Panc1 (cell line): Measurements from ENCODE around the gene BACE1. TPM values are rescaled to one million over a fixed set of nuclear protein-coding genes. Genes with fewer than 3 reads are reported as not detected.

Experiments
- ATAC-seq: fragments of 200-7000 bp; cut with Tn5 transposase; 2 replicates; pipeline ENCODE4 v1.9.1; 2020; ENCODE audit warnings: mild to moderate bottlenecking, moderate library complexity
- BruUV-seq: library from RNA; stranded (reverse); fragments of 400-500 nt; replicated peaks from 2 replicates; lab custom pipeline; 2021; lab: Mats Ljungman, UMichigan
- CTCF ChIA-PET: fragments of 300-600 bp; sonication (Branson Sonifier 250); formaldehyde crosslinking; loops from one replicate; lab custom pipeline; 2022; ENCODE audit warnings: antibody characterized with exemption; lab: Charles Lee
- POLR2A ChIA-PET: fragments of 300-600 bp; sonication (Branson Sonifier 250); formaldehyde crosslinking; loops from one replicate; lab custom pipeline; 2022; ENCODE audit warnings: antibody characterized with exemption; lab: Charles Lee
- DNase-seq: peaks from one replicate; pipeline ENCODE4 v3.0.0-alpha.2; 2010; ENCODE audit warnings: low read depth, low spot score
- H3K27ac ChIP-seq: 2 replicates; pipeline ENCODE4 v1.5.1; 2011; ENCODE audit warnings: mild to moderate bottlenecking, low read length, inconsistent platforms
- H3K27me3 ChIP-seq: fragments of 200-500 bp; sonication (Bioruptor generic); 2 replicates; pipeline ENCODE4 v1.6.0; 2014; ENCODE audit warnings: low read length, inconsistent platforms; ENCODE audit not compliant: control insufficient read depth, insufficient read depth
- H3K36me3 ChIP-seq: fragments of 200-500 bp; sonication (Bioruptor generic); 2 replicates; pipeline ENCODE4 v1.5.1; 2014; ENCODE audit warnings: inconsistent platforms, mild to moderate bottlenecking, low read length, moderate library complexity; ENCODE audit not compliant: control insufficient read depth, insufficient read depth
- H3K4me1 ChIP-seq: 2 replicates; pipeline ENCODE4 v1.5.1; 2011; ENCODE audit warnings: inconsistent platforms, mild to moderate bottlenecking, low read length, moderate library complexity; ENCODE audit not compliant: control insufficient read depth, insufficient read depth
- H3K4me3 ChIP-seq, 2 experiments: 2 replicates each; pipeline ENCODE4 v1.5.1; 2011 to 2012; ENCODE audit warnings: low read depth in 2 of 2, low read length in 2 of 2, mild to moderate bottlenecking in 2 of 2, inconsistent platforms in 1 of 2, moderate library complexity in 1 of 2
- H3K9me3 ChIP-seq: fragments of 200-500 bp; sonication (Bioruptor generic); 2 replicates; pipeline ENCODE4 v1.5.1; 2014; ENCODE audit warnings: low read depth, mild to moderate bottlenecking, inconsistent platforms, low read length, moderate library complexity; ENCODE audit not compliant: control insufficient read depth, insufficient read depth
- POLR2AphosphoS5 ChIP-seq: IDR thresholded peaks from 2 replicates; pipeline ENCODE4 v1.6.1; 2012; ENCODE audit warnings: mild to moderate bottlenecking, low read depth, low read length, moderate library complexity
- SIN3A ChIP-seq: IDR thresholded peaks from 2 replicates; pipeline ENCODE4 v1.6.1; 2012; ENCODE audit warnings: low read depth, mild to moderate bottlenecking, low read length, moderate library complexity, borderline replicate concordance; ENCODE audit not compliant: insufficient read depth
- TCF7L2 ChIP-seq: IDR thresholded peaks from 2 replicates; pipeline ENCODE4 v1.6.1; 2011; ENCODE audit warnings: mild to moderate bottlenecking, low read depth, low read length, inconsistent platforms
- in situ Hi-C: cut with HindIII; loops from 2 replicates; pipeline ENCODE4 v1.10.0; 2016; ENCODE audit warnings: low sequenced_read_pairs, low pct_unique_long_range_greater_than_20kb
- intact Hi-C: fragments of 100-400 bp; cut with micrococcal nuclease; formaldehyde crosslinking; loops from one replicate; pipeline ENCODE4 v1.10.0; 2022; ENCODE audit not compliant: unreplicated experiment
- total RNA-seq: library from RNA; stranded (reverse); gene quantifications from one replicate; pipeline ENCODE4 v1.2.1, GENCODE V29; 2021; ENCODE audit not compliant: unreplicated experiment
- TF ChIP-seq, protein P1 (sequence below), 2 experiments: IDR thresholded peaks; 2 replicates each; pipeline ENCODE4 v1.6.1; 2011 to 2012; ENCODE audit warnings: low read depth in 2 of 2, control low read depth in 1 of 2, low read length in 1 of 2, mild to moderate bottlenecking in 1 of 2, moderate library complexity in 1 of 2; ENCODE audit not compliant: insufficient read depth in 1 of 2
- TF ChIP-seq, protein P2 (sequence below): fragments of 450-650 bp; IDR thresholded peaks from 2 replicates; pipeline ENCODE4 v1.5.1; 2017; ENCODE audit warnings: mild to moderate bottlenecking

The BACE1 gene
- total RNA-seq, 1 experiment from 2014 or later, result 4.9 TPM

DNA sequence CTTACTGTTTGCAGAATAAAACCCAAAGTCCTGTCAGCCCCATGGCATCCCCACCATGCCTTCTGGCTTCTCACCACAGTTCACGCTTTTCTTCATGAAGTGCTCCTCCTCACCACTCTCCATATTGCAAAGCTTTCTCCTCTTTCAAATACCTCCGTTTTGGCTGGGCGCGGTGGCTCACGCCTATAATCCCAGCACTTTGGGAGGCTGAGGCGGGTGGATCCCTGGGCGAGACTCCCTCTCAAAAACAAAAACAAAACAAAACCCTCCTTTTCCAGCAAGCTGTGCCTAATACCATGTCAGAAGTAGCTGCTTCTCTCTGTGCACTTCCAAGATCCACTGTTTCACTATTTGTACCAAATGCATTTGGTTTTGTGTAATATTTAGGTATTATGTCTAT is 6.7 kb downstream of the BACE1 start:
- Histone ChIP-seq H3K4me3 (no peak overlapping the region), H3K27ac (no peak overlapping the region), H3K9me3 (no peaks in the 10 kb centered on the region), H3K36me3 (no peaks in the 10 kb centered on the region), H3K27me3 (no peaks in the 10 kb centered on the region), H3K4me1 (no peaks in the 10 kb centered on the region)
- in situ Hi-C loops, result no loop called here
- POLR2A ChIA-PET, result no interaction called here
- DNase-seq (no peak), ATAC-seq (no peak)
- no peak for TF ChIP-seq TCF7L2
- no peak for TF ChIP-seq SIN3A
- TF ChIP-seq, protein P1, sequence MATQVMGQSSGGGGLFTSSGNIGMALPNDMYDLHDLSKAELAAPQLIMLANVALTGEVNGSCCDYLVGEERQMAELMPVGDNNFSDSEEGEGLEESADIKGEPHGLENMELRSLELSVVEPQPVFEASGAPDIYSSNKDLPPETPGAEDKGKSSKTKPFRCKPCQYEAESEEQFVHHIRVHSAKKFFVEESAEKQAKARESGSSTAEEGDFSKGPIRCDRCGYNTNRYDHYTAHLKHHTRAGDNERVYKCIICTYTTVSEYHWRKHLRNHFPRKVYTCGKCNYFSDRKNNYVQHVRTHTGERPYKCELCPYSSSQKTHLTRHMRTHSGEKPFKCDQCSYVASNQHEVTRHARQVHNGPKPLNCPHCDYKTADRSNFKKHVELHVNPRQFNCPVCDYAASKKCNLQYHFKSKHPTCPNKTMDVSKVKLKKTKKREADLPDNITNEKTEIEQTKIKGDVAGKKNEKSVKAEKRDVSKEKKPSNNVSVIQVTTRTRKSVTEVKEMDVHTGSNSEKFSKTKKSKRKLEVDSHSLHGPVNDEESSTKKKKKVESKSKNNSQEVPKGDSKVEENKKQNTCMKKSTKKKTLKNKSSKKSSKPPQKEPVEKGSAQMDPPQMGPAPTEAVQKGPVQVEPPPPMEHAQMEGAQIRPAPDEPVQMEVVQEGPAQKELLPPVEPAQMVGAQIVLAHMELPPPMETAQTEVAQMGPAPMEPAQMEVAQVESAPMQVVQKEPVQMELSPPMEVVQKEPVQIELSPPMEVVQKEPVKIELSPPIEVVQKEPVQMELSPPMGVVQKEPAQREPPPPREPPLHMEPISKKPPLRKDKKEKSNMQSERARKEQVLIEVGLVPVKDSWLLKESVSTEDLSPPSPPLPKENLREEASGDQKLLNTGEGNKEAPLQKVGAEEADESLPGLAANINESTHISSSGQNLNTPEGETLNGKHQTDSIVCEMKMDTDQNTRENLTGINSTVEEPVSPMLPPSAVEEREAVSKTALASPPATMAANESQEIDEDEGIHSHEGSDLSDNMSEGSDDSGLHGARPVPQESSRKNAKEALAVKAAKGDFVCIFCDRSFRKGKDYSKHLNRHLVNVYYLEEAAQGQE (IDR thresholded peaks at IDR 0.05; ENCODE audit: insufficient read depth in 1 of 2, low read depth in 2 of 2, low read length in 1 of 2), result no peak
- TF ChIP-seq POLR2AphosphoS5, result no peak
- TF ChIP-seq, protein P2, sequence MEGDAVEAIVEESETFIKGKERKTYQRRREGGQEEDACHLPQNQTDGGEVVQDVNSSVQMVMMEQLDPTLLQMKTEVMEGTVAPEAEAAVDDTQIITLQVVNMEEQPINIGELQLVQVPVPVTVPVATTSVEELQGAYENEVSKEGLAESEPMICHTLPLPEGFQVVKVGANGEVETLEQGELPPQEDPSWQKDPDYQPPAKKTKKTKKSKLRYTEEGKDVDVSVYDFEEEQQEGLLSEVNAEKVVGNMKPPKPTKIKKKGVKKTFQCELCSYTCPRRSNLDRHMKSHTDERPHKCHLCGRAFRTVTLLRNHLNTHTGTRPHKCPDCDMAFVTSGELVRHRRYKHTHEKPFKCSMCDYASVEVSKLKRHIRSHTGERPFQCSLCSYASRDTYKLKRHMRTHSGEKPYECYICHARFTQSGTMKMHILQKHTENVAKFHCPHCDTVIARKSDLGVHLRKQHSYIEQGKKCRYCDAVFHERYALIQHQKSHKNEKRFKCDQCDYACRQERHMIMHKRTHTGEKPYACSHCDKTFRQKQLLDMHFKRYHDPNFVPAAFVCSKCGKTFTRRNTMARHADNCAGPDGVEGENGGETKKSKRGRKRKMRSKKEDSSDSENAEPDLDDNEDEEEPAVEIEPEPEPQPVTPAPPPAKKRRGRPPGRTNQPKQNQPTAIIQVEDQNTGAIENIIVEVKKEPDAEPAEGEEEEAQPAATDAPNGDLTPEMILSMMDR, result no peak
- CTCF ChIA-PET, result no interaction called here
- intact Hi-C loops, result no loop called here
- no TSS peak for BruUV-seq

DNA sequence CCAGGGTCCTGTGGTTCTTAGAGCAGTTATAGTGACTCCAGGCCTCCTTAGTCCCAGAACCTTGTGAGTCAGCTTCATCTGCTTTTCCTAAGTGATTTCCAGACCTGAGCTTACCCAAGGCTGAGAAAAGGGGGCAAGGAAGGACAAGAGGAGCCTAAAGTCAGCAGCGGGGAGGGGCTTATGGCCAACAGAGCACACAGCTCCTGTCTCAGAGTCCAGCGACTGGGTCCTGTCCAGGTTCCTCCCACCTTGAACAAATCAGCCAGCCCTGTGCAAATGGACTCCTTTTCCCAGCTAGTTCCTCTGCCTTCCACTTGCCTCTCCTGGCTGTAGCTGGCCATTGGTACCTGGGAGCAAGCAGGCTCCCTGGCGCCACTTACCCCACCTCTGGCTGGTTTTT is 10.9 kb downstream of the BACE1 start:
- DNase-seq, result no peak
- H3K4me3 ChIP-seq, result no peak overlapping the region
- no peaks in the 10 kb centered on the region for H3K27me3 ChIP-seq
- in situ Hi-C loops (no loop called here), intact Hi-C loops (no loop called here)
- TF ChIP-seq, protein P2, result no peak
- TF ChIP-seq TCF7L2, result no peak
- no peak for TF ChIP-seq POLR2AphosphoS5
- TF ChIP-seq, protein P1 (IDR thresholded peaks at IDR 0.05; ENCODE audit: insufficient read depth in 1 of 2, low read depth in 2 of 2, low read length in 1 of 2), result no peak
- TF ChIP-seq SIN3A, result no peak
- POLR2A ChIA-PET, result interaction anchor here (0.6 to 0.7 kb wide), 2 partner anchors 42 to 158 kb away, joined by 4 to 6 read pairs; no protein-coding TSS in a partner anchor
- H3K4me1 ChIP-seq, result no peaks in the 10 kb centered on the region
- no TSS peak for BruUV-seq
- no peak overlapping the region for H3K27ac ChIP-seq
- H3K36me3 ChIP-seq, result no peaks in the 10 kb centered on the region
- H3K9me3 ChIP-seq, result no peaks in the 10 kb centered on the region
- ATAC-seq, result 0 out of 2 replicates have a peak, but pooled peaks have one; percentile 4
- CTCF ChIA-PET, result interaction anchor here (0.6 kb wide), 1 partner anchor 40 kb away, joined by 3 read pairs; no protein-coding TSS in a partner anchor
